Caco-2 (cell line): ENCODE results near the gene GLRA3. TPM values are rescaled to one million over a fixed set of nuclear protein-coding genes. Genes with fewer than 3 reads are reported as not detected.

Experiments used
- BruUV-seq: library from RNA; stranded (reverse); fragments of 400-500 nt; replicated peaks from 2 replicates; lab custom pipeline; 2021; lab: Mats Ljungman, UMichigan
- CTCF ChIA-PET: fragments of 300-600 bp; sonication (Branson Sonifier 250); formaldehyde crosslinking; loops from one replicate; lab custom pipeline; 2022; ENCODE audit warnings: antibody characterized with exemption; lab: Charles Lee
- POLR2A ChIA-PET: fragments of 300-600 bp; sonication (Branson Sonifier 250); formaldehyde crosslinking; loops from one replicate; lab custom pipeline; 2022; ENCODE audit warnings: antibody characterized with exemption; lab: Charles Lee
- DNase-seq, 2 experiments: peaks; one replicate each; pipeline versions ENCODE4 v3.0.0 to v3.0.0-alpha.2; 2020 to 2022
- H3K27me3 ChIP-seq: replicated peaks from 2 replicates; pipeline ENCODE4 v1.6.0; 2011; ENCODE audit warnings: low read length; ENCODE audit not compliant: control insufficient read depth, insufficient read depth
- H3K36me3 ChIP-seq: 2 replicates; pipeline ENCODE4 v1.5.1; 2011; ENCODE audit warnings: low read length; ENCODE audit not compliant: control insufficient read depth, insufficient read depth
- H3K4me1 ChIP-seq: fragments of 250-450 bp; sonication (Bioruptor Pico); 2 replicates; pipeline ENCODE4 v1.5.1; 2020; ENCODE audit warnings: mild to moderate bottlenecking
- H3K4me3 ChIP-seq: 2 replicates; pipeline ENCODE4 v1.5.1; 2011; ENCODE audit warnings: low read depth, mild to moderate bottlenecking, control low read depth, low read length
- H3K9me3 ChIP-seq: fragments of 250-450 bp; sonication (Bioruptor Pico); 2 replicates; pipeline ENCODE4 v1.5.1; 2020; ENCODE audit warnings: mild to moderate bottlenecking, moderate library complexity
- H3K27ac Mint-ChIP-seq: one replicate; pipeline ENCODE4 v1.8.0; 2022; ENCODE audit warnings: mixed read lengths; ENCODE audit not compliant: unreplicated experiment
- H3K27me3 Mint-ChIP-seq: one replicate; pipeline ENCODE4 v1.8.0; 2022; ENCODE audit warnings: mixed read lengths; ENCODE audit not compliant: insufficient read depth, unreplicated experiment
- H3K36me3 Mint-ChIP-seq: one replicate; pipeline ENCODE4 v1.8.0; 2022; ENCODE audit warnings: mild to moderate bottlenecking, mixed read lengths; ENCODE audit not compliant: insufficient read depth, unreplicated experiment
- H3K4me1 Mint-ChIP-seq: one replicate; pipeline ENCODE4 v1.8.0; 2022; ENCODE audit warnings: low read depth, mixed read lengths; ENCODE audit not compliant: unreplicated experiment
- H3K4me3 Mint-ChIP-seq: one replicate; pipeline ENCODE4 v1.8.0; 2022; ENCODE audit warnings: mild to moderate bottlenecking, moderate library complexity, mixed read lengths; ENCODE audit not compliant: unreplicated experiment
- H3K9me3 Mint-ChIP-seq: one replicate; pipeline ENCODE4 v1.8.0; 2022; ENCODE audit warnings: mixed read lengths; ENCODE audit not compliant: unreplicated experiment
- intact Hi-C: fragments of 100-400 bp; cut with micrococcal nuclease; formaldehyde crosslinking; loops from one replicate; pipeline ENCODE4 v1.10.0; 2022; ENCODE audit not compliant: unreplicated experiment
- total RNA-seq: library from RNA; stranded (reverse); gene quantifications from 2 replicates; pipeline ENCODE4 v1.2.3, GENCODE V29; 2022
- TF ChIP-seq, protein P1 (sequence below), 2 experiments: fragments of 200-600 bp in 1 of 2; IDR thresholded peaks; 1 replicate in 1 of 2; 2 replicates in 1 of 2; pipeline versions ENCODE4 v1.5.1 to v1.8.0; 2011 to 2022; ENCODE audit warnings: antibody characterized with exemption in 1 of 2, control low read depth in 1 of 2, inconsistent platforms in 1 of 2, low read depth in 1 of 2, low read length in 1 of 2, mild to moderate bottlenecking in 1 of 2, moderate library complexity in 1 of 2; ENCODE audit not compliant: insufficient read depth in 1 of 2, severe bottlenecking in 1 of 2, unreplicated experiment in 1 of 2

GLRA3 gene
- total RNA-seq, 1 experiment from 2014 or later, result not detected

GRCh38 chr4:174742561-174742960 is 86.5 kb downstream of the GLRA3 start:
- H3K4me1 Mint-ChIP-seq, result no peaks in the 10 kb centered on the region
- POLR2A ChIA-PET, result no interaction called here
- H3K36me3 Mint-ChIP-seq, result no peaks in the 10 kb centered on the region
- H3K27me3 ChIP-seq, result no peaks in the 10 kb centered on the region
- H3K4me1 ChIP-seq, result no peaks in the 10 kb centered on the region
- intact Hi-C loops, result loop anchor here (10.0 kb wide), 1 partner anchor 1538 kb away; no protein-coding TSS in a partner anchor
- no peak overlapping the region for H3K4me3 Mint-ChIP-seq
- no peak for DNase-seq
- H3K4me3 ChIP-seq, result no peak overlapping the region
- H3K27me3 Mint-ChIP-seq, result no peaks in the 10 kb centered on the region
- 0 out of 2 replicates have a peak, but pooled peaks cover 4% of the 10 kb centered on the region for H3K9me3 ChIP-seq
- H3K36me3 ChIP-seq, result no peaks in the 10 kb centered on the region
- H3K9me3 Mint-ChIP-seq, result no peaks in the 10 kb centered on the region
- no TSS peak for BruUV-seq
- CTCF ChIA-PET, result no interaction called here
- H3K27ac Mint-ChIP-seq, result no peak overlapping the region
- TF ChIP-seq, protein P1, sequence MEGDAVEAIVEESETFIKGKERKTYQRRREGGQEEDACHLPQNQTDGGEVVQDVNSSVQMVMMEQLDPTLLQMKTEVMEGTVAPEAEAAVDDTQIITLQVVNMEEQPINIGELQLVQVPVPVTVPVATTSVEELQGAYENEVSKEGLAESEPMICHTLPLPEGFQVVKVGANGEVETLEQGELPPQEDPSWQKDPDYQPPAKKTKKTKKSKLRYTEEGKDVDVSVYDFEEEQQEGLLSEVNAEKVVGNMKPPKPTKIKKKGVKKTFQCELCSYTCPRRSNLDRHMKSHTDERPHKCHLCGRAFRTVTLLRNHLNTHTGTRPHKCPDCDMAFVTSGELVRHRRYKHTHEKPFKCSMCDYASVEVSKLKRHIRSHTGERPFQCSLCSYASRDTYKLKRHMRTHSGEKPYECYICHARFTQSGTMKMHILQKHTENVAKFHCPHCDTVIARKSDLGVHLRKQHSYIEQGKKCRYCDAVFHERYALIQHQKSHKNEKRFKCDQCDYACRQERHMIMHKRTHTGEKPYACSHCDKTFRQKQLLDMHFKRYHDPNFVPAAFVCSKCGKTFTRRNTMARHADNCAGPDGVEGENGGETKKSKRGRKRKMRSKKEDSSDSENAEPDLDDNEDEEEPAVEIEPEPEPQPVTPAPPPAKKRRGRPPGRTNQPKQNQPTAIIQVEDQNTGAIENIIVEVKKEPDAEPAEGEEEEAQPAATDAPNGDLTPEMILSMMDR (IDR thresholded peaks at IDR 0.05; ENCODE audit: insufficient read depth in 1 of 2, low read depth in 1 of 2, low read length in 1 of 2, severe bottlenecking in 1 of 2, unreplicated experiment in 1 of 2), result no peak

- Histone ChIP-seq H3K4me1 (no peaks in the 10 kb centered on the region), H3K36me3 (no peaks in the 10 kb centered on the region), H3K4me3 (no peak overlapping the region), H3K27me3 (no peaks in the 10 kb centered on the region), H3K9me3 (no peaks in the 10 kb centered on the region)
- no peak for DNase-seq
- POLR2A ChIA-PET, result no interaction called here
- H3K4me3 Mint-ChIP-seq, result no peak overlapping the region
- H3K27me3 Mint-ChIP-seq, result no peaks in the 10 kb centered on the region
- no TSS peak for BruUV-seq
- no peaks in the 10 kb centered on the region for H3K4me1 Mint-ChIP-seq
- intact Hi-C loops, result no loop called here
- H3K36me3 Mint-ChIP-seq, result no peaks in the 10 kb centered on the region
- TF ChIP-seq, protein P1 (IDR thresholded peaks at IDR 0.05; ENCODE audit: insufficient read depth in 1 of 2, low read depth in 1 of 2, low read length in 1 of 2, severe bottlenecking in 1 of 2, unreplicated experiment in 1 of 2), result no peak
- H3K9me3 Mint-ChIP-seq, result no peaks in the 10 kb centered on the region
- no peak overlapping the region for H3K27ac Mint-ChIP-seq
- CTCF ChIA-PET, result no interaction called here
Observed at GRCh38 chr4:174739576-174739975, 89.5 kb downstream of the GLRA3 start.

- H3K36me3 ChIP-seq, result no peaks in the 10 kb centered on the region
- Mint-ChIP-seq H3K27ac (no peak overlapping the region), H3K4me1 (no peaks in the 10 kb centered on the region), H3K27me3 (no peaks in the 10 kb centered on the region), H3K36me3 (no peaks in the 10 kb centered on the region), H3K4me3 (no peak overlapping the region), H3K9me3 (no peaks in the 10 kb centered on the region)
- DNase-seq, result no peak
- intact Hi-C loops, result no loop called here
- TF ChIP-seq, protein P1 (IDR thresholded peaks at IDR 0.05; ENCODE audit: insufficient read depth in 1 of 2, low read depth in 1 of 2, low read length in 1 of 2, severe bottlenecking in 1 of 2, unreplicated experiment in 1 of 2), result no peak
- H3K4me3 ChIP-seq, result no peak overlapping the region
- ChIA-PET POLR2A (no interaction called here), CTCF (no interaction called here)
- no peaks in the 10 kb centered on the region for H3K27me3 ChIP-seq
- no peaks in the 10 kb centered on the region for H3K4me1 ChIP-seq
- no TSS peak for BruUV-seq
- H3K9me3 ChIP-seq, result no peaks in the 10 kb centered on the region
Observed at GRCh38 chr4:174734181-174734580, 94.9 kb downstream of the GLRA3 start.
